HG03108 (cell line): ENCODE results near the gene CER1.

Experiments used
- ATAC-seq: cut with Tn5 transposase; IDR thresholded peaks from one replicate; pipeline ENCODE4 v1.9.1; 2021; ENCODE audit warnings: moderate library complexity; ENCODE audit not compliant: unreplicated experiment

Gene CER1, protein sequence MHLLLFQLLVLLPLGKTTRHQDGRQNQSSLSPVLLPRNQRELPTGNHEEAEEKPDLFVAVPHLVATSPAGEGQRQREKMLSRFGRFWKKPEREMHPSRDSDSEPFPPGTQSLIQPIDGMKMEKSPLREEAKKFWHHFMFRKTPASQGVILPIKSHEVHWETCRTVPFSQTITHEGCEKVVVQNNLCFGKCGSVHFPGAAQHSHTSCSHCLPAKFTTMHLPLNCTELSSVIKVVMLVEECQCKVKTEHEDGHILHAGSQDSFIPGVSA

DNA sequence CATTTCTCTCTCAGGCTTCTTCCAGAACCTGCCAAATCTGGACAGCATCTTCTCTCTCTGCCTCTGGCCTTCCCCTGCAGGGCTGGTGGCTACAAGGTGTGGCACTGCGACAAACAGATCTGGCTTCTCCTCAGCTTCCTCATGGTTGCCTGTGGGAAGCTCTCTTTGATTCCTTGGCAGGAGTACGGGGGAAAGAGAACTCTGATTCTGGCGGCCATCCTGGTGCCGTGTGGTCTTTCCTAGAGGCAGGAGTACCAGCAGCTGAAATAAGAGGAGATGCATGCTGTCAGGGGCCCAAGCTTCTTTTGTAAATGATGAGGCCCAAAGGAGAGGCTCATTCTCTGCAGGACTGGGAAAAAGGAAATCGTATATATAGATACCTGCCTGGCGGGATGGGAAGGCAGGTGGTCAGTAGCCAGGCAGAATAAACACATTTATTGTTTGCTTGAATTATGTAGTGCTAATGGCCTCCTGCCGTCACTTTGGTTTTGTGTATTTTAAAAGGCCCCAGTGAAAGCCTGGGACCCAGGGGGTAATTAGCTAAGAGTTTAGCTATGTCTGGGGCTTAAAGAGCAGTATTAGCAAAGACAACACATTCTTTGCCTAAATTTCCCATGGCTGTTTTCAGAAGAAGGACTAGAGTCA is at the start of gene CER1:
TSS of gene CER1 (minus strand) at position 343 of the 645 bp plus-strand sequence. CDS start at position 282, 61 bp downstream.
- no peak for ATAC-seq

DNA sequence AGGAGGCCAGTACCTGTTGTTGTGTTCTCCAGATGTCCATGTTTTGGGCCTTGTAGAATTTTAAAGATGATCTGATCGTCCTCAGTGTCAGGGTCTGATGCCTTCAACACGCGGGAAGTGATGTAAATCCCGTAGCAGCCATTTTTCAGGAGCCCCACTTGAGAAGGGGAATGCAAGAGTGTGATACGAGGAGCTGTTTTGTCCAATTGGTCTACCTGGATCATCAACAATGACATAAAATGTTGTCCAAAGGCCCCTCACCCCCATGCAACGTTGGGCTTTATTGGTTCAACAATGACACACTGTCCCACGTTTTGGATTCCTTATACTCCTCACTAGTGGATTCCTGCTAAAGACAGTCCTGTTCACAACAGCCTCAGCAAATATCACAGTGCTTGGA is 48.1 kb upstream of the CER1 start:
- no peak for ATAC-seq

DNA sequence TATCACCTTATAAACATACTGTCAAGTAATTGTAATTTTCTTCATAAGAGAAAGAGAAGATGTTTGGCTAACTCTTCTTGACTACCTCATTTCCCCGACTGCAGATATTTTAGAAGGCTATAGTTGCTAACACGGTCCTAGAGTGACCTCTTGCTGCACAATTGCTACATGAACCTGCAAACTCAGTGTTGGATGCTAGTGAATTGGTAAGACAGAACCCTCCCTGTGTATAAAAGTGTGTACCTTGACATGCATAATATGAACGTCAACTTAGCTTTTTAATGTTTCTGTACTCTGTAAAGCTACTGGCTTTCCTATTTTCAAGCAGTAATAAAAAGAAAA is 46.7 kb upstream of the CER1 start:
- no peak for ATAC-seq

DNA sequence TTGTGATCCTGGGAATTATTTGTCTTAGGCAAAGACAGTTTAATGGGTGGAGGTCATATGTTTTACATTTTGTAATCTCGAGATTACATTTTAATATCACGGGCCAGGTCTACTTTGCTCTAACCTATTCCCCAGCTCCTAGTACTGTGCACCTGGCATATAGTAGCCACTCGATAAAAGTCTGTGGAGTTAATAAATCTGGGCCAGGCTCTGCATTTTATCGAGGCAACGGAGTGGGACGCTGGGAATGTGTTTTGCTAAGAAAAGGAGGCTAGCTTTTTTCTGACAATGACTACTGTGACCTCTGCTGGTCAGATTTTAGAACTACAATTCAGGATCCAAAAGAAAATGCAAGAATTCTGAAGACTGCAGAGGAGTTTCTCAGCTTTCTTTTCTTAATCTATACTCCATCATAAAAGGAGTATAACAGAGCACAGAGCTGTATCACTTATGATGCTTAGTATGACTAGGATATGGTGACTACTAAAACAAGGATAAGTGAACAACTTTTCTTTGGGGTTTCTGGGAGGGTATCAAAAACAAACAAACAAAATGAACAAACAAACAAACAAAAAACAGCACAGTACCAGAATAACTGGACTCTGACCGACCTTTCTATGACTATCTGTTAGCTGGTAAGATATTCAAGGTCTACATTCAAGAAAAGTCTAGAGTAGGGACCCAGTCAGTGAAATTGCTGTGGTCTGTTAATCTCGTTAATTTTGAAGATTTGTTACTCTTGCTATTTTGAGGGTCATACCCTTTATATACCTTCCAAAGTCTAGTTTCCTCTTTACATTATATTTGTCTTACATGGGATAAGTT is 46.1 kb upstream of the CER1 start:
- ATAC-seq, result no peak

DNA sequence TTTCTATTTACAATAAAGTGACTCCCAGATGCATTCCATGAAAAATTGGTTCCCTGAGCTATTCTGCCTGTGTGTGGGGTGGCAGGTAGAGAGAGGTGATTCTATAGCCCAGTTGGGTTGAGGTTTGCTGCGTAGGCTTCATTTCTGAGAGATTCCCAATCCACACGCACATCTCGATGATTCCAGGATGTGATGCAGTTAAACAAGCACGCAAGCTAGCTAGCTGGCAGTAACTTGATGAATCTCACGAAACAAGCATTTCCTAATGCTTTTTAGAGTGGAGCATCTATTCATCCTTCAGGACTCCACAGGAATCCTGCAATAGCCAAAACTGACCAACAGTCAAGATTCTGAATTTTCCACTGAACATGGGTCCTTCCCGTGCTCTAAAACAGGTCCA is 43.8 kb upstream of the CER1 start:
- no peak for ATAC-seq

DNA sequence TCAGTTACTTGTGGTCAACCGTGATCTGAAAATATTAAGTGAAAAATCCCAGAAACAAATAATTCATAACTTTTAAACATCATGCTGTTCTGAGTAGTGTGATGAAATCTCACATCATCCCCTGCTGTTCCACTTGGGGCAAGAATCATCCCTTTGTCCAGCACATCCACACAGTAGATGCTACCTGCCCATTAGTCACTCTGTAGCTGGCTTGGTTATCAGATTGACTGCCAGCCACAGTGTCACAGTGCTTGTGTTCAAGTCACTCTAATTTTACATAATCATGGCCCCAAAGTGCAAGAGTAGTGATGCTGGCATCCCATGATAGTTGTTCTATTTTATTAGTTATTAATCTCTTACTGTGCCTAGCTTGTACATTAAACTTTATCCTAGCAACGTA is 39.1 kb upstream of the CER1 start:
- no peak for ATAC-seq

DNA sequence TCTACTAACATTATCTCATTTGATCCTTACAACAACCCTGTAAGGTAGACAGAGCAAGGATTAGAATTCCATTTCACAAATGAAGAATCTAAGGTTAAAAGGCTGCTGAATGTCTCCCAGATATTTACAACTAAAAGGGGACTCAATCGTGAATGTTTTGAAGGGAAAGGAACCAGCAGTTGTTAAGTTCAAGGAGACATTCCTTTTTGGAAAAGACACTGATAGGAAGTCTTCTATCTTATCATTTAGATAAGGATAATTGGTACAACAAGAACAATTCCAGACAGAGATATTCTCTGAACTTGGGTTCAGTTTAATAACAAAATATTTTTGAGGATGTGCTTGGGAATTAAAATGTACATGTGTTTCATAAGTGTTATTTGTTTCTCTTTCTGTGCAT is 37.5 kb upstream of the CER1 start:
- no peak for ATAC-seq

DNA sequence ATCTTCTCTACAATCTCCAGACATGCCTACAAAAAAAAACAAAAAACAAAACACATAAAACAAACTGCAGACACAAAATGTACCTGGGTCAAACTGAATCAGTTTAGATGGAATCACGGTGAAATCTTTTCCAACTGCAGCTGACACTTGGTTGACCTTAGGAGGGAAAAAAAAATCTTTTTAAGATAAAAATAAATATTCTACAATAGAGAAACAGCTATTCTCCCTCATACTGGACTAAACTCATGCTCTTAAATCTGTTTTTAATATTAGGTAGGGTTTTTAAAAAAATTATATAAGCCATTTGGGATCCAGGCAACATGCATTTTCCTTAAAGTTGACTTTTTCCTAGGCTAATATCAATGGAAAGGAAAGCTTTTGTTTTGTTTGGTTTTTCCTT is 33.8 kb upstream of the CER1 start:
- ATAC-seq, result no peak

DNA sequence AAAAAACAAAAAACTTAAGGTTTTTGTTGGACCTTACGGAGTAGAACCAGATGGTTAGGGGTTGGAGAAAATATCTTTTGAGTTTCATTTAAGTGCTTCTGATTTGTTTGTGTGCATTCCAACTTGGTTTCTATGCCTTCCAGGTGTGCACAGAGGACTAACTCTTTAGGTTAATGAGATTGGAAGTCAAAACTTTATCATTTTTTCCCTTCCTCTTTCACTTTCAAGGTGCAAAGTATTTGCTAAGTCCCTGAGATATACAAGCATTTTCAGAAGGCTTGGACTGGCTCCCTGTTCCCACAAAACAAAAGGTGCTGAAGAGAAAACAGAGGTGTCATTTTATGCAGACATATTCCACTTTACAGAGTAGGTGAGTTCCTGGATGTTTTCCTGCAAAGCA is 30.3 kb upstream of the CER1 start:
- no peak for ATAC-seq

DNA sequence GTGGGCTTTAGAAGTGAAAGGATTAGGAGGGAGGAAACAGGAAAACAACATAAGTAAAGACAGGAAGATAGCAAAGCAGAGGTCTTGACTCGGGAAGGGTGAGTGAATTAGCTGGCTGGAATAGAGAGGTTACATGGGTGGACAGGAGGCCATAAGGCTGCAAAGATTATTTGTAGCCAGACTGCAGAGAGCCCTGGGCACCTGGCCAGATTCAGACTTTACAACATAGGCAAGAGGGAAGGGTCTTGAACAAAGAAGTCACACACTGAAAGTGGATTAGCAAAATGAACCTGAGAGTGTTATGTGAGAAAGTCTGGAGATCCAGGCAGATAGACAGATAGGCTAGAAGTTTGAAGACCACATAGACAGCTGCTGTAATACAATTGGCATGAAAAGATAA is 29.7 kb upstream of the CER1 start:
- ATAC-seq, result no peak

DNA sequence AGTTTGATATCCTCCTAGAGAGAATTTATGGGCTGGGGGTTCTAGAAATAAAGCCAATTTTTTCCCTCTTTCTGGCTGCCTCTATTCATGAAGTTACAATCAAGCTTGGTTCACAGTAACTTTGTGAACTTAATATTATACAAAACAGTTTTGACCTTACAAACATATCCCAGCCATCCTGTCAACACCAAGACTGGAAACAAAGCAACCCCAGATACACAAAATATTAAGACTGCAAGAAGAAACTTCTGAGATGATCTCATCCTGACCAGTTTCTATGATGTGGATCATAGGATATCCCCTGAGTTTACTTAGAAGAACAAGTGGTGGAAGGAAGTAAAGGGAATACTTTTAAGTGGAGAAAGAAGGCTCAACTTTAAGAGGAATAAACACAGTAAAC is 28.3 kb upstream of the CER1 start:
- no peak for ATAC-seq

DNA sequence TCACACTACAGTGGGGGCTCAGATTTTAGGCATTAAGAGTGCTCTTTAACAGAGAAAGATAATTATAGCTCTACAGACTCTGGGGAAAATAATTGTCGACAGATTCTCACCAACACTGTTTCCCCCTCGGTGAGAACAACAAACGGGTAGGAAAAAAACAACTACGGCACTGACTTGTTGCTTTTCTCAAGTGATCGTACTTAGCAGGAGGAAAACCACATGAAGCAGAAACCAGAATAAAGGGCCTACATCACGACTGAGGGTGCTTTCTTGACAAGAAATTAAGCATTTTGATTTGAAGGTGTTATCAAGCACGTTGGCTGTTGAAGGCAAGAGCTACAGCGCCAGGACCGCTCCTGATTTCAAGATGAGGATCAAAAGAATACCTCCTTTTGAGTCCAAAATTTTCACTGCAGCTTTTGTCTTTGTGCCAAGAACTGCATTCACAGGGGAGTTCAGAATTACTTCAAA is 27.2 kb upstream of the CER1 start:
- ATAC-seq, result no peak

DNA sequence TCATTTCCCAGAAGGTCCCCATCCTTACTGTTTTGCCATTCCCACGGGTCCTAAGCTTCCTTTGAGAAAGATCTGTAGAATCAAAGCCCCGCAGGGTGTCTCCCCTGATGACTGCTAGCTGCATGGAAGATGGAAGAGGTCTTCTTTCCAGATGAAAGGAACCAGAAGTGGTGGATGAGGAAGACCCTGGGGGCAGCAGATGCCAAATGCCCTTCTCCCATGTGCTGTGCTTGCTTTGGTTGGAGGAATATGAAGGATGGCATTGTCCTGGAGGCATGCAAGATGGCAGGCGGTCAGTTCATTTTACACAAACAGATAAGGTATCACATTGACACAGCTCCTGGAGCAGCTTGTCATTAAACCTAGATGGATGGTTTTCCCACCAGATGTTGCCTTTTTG is 25.8 kb upstream of the CER1 start:
- no peak for ATAC-seq

DNA sequence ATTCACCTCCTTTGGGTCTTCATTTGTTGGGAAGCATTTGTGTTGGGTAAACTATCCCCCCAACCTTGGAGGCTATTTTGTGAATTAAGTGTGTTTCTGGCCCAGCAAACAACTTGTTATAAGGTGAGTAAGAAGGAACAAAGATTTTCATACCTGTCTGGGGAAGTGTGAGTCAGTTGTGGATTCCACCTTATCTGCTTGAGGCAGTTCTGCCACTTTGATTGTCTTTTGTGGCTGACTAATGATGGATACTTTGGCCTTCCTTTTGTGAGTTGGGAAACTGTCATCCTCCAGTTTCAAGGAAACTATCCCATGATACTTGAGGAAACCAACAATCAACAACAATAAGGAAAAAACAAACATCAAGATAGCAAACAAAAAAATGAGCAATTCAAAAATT is 24.6 kb upstream of the CER1 start:
- no peak for ATAC-seq

DNA sequence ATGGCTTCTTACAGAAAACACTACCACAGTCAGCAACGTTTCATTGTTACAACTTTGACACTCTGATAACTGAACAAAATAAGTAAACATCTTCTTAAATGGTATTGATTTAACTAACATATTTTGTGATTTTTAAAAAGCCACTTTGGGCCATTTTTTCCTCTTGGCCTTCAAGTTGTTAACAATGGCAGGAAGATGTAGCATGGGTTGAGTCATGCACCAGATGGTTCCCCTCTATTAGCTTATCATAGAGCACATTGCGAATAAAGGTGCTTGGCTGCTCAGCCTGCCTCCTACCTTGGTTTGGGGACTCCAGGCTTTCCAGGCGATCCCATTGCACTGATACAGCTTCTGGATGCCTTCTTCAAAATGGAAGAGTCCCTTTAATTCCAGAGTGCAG is 24.1 kb upstream of the CER1 start:
- ATAC-seq, result no peak

DNA sequence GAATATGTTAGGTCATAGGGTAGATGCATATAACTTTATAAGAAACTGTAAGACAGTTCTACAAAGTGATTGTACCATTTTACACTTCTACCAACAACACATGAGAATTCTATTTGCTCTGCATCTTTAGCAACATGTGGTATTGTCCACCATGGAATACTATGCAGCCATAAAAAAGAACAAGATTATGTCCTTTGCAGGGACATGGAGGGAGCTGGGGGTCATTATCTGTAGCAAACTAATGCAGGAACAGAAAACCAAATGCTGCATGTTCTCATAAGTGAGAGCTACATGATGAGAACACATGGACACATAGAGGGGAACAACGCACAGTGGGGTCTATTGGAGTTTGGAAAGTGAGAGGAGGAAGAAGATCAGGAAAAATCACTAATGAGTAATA is 22.2 kb upstream of the CER1 start:
- ATAC-seq, result no peak

DNA sequence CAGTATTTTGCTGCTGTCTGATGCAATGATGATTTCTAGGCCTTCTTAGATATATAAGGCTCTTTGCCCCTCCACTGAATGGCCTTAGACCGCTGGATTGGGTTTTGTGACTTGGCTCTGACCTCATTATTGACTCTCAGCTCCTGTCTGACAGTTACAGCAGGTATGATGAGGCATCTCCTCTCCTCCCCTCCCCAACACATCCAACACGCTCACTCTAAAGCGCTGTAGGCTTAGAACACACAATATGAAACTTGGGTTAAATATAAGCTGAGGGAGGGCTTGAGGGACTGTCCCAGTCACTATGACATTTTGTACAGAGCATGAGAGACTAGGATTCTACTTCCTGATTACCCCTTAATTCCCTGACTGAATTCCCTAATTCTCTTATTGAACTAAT is 18.8 kb upstream of the CER1 start:
- peak; percentile 90 for ATAC-seq

DNA sequence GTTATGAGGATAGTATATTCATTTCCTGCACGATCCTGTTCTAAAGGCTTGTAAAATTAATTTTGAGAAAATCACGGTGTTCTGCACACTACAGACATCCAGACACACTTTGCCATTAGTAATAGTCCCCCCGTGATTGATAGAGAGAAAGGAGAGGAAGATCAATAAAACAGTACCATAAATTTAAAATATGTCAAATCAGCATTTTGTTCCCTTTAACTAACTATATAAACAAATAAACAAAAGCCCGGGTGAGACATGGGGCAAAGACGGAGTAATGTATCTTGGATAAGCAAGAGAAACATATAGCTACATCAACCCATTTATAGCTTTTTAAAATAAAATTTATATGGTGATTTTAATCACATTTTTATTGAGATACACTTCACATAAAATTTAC is 10.6 kb upstream of the CER1 start:
- no peak for ATAC-seq

DNA sequence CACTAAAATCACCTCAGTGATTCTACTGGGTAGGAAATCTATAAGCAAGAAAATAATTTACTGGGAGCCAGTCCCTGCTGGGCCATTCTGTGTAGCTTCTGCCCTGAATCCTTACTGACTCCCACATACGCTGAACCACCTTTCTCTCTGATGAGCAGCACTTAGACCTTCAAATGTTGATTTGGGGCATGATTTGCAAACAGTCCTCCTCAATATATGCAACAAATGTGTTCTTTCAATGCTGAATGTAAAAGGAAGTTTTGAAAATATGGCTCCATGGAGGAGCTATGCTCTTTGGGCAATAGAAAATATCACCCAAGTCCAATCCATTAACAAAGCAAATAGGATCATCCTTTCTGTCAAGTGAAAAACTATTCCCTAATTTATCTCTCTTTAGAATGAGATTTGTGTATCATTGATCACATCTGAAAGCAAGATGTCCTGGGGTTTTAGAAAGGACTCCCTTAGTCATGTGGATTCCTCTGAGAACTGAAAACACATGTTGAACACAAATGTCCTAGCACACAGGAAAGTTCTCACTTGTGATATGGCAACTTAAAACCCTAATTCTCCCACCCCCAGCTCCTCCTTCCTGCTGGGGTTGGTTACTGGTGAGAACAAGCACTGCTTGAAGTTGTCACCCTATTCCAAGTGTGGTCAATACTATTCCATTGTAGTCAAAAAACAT is 8.9 kb upstream of the CER1 start:
- no peak for ATAC-seq

DNA sequence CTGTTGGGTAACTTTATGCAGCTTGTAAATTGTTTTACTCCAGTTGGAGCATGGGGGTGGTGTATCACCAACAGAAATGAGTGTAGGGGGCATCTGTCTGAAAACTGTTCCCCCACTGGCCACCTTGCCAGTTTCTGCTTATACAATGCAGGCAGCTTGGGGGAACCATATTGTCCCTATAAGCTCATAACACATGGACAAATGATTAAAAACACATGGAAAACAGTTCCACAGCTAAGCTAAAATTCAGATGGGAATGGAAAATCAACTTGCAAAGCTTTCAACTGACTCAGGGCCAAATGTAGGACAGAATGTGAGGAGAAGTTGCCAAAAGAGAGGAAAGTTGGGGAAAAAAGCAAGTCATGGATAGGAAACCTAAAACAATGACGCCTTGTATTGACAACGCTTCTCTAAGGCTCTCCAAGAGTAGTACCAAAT is 7.9 kb upstream of the CER1 start:
- ATAC-seq, result no peak

DNA sequence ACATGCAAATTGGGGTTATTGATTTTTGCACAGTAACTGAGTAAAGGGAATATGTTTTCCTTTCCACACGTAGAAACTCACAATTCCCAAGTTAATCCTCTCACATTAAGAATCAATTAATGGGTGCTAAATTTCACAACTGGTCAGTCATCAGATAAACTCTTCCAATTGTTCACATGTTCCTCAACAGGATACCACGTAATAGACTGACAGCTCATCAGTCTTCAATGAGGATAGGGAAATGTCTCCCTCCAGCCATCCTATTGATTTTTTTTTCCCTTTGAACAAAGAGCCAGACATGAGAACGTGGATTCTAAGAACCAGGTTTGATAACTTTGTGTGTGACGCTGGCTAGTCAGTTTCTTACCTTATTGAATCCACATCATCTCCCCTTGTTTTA is 768 bp upstream of the CER1 start:
- ATAC-seq, result no peak
